ENCODE measurements around the gene PARM1.

DNA sequence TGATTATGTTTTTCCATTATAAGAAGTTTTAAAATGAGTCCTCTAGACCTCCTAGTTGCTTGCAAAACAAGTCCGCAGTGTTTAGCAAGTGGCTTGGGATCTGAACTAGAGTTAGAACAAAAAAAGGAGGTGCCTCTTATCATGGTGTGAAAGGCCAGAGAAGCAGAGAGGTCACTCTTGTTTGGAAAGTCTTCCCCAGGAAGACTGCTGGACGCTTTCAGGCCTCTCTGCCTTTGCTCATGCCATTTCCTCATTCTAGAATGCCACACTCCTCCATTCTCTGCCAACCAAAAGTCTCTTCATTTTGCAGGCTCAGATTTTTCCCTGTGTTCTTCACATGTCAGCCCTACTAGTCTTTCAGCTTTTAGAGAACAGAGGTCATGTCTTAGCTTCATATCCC is 14.9 kb downstream of the PARM1 start:
- TF ChIP-seq, protein P1, sequence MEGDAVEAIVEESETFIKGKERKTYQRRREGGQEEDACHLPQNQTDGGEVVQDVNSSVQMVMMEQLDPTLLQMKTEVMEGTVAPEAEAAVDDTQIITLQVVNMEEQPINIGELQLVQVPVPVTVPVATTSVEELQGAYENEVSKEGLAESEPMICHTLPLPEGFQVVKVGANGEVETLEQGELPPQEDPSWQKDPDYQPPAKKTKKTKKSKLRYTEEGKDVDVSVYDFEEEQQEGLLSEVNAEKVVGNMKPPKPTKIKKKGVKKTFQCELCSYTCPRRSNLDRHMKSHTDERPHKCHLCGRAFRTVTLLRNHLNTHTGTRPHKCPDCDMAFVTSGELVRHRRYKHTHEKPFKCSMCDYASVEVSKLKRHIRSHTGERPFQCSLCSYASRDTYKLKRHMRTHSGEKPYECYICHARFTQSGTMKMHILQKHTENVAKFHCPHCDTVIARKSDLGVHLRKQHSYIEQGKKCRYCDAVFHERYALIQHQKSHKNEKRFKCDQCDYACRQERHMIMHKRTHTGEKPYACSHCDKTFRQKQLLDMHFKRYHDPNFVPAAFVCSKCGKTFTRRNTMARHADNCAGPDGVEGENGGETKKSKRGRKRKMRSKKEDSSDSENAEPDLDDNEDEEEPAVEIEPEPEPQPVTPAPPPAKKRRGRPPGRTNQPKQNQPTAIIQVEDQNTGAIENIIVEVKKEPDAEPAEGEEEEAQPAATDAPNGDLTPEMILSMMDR (IDR thresholded peaks at IDR 0.05) = no peak
- TF ChIP-seq EZH2 (IDR thresholded peaks at IDR 0.05; ENCODE audit: borderline replicate concordance, insufficient read depth, low read depth, low read length, poor library complexity, severe bottlenecking) = no peak
